GM12892 (cell line): ENCODE results near the gene CSK.

Source experiments
- POLR2A ChIP-seq: IDR thresholded peaks from 2 replicates; pipeline ENCODE4 v1.6.1; 2011; ENCODE audit warnings: low read depth, low read length, control low read depth
- POLR2AphosphoS5 ChIP-seq: IDR thresholded peaks from 2 replicates; pipeline ENCODE4 v1.6.1; 2011; ENCODE audit warnings: low read depth, low read length, control low read depth

- TF ChIP-seq POLR2A (no peak), POLR2AphosphoS5 (no peak)
These were observed 49.0 kb downstream of the CSK start for GRCh38 chr15:74830868-74831267.
